Cortex of kidney (tissue), 1 donor: Measurements from ENCODE around the gene PAPSS2.

Source experiments
- DNase-seq: peaks from one replicate; lab custom pipeline; 2025; lab: John Stamatoyannopoulos, UW

PAPSS2 gene

DNA sequence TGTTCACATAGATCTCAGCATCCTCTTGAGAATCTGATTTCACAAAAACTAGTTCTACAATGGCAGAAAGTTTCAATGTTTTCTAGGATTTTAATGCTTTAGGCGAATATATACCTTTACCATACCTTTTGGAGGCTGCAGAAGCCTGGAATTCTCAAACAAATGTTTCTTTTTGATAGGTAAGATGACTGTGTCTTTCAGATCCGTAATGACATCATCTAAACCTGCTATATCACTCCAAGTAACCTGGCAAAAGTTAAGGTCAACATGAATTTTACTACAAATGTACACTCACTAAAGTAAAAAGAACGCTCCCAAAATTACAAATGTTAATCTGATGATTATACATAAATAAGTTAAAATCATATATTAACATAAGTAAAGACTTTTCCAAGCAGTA is 130.5 kb downstream of the PAPSS2 start:
- no peak for DNase-seq

- no peak for DNase-seq
Measured at GRCh38 chr10:87794285-87794684, 134.6 kb downstream of the PAPSS2 start.
